A549 (cell line): Measurements from ENCODE around the gene NAPSA. TPM values are rescaled to one million over a fixed set of nuclear protein-coding genes. Genes with fewer than 3 reads are reported as not detected.

Experiments
- ATAC-seq, 2 experiments: fragments of 200-7000 bp in 1 of 2; fragments of >200 bp in 1 of 2; cut with Nextera tagmentation in 1 of 2; cut with Tn5 transposase in 1 of 2; 3 replicates each; pipeline versions ENCODE4 v1.8.0 to v1.9.1; 2018 to 2020; ENCODE audit warnings: mild to moderate bottlenecking in 1 of 2, moderate library complexity in 1 of 2
- CTCF ChIA-PET: fragments of 300-600 bp; sonication (Branson Sonifier 250); formaldehyde crosslinking; extraction: SDS; loops from one replicate; lab custom pipeline; 2021; ENCODE audit warnings: antibody characterized with exemption, inconsistent platforms; lab: Yijun Ruan, JAX
- POLR2A ChIA-PET: fragments of 350-600 bp; formaldehyde crosslinking; extraction: SDS; loops from one replicate; lab custom pipeline; 2021; ENCODE audit warnings: antibody characterized with exemption, inconsistent platforms; lab: Yijun Ruan, JAX
- DNase-seq, 2 experiments: peaks; one replicate each; pipeline versions ENCODE4 v3.0.0 to v3.0.0-alpha.2; 2011 to 2016; ENCODE audit warnings: low read depth in 1 of 2, low spot score in 1 of 2
- FAIRE-seq: peaks from 2 replicates; lab custom pipeline; 2011; peaks lifted over from hg19 to GRCh38; lab: Jason Lieb, UNC
- H3K27ac ChIP-seq, 2 experiments: fragments of >200 bp; sonication (Bioruptor Twin); formaldehyde crosslinking; 3 replicates each; pipeline ENCODE4 v1.5.1; 2016 to 2017
- H3K4me1 ChIP-seq: fragments of >200 bp; sonication (Bioruptor Twin); formaldehyde crosslinking; 3 replicates; pipeline ENCODE4 v1.6.1; 2016
- H3K4me2 ChIP-seq: fragments of >200 bp; sonication (Bioruptor Twin); formaldehyde crosslinking; 3 replicates; pipeline ENCODE4 v1.6.1; 2016
- H3K4me3 ChIP-seq: fragments of >200 bp; sonication (Bioruptor Twin); formaldehyde crosslinking; 3 replicates; pipeline ENCODE4 v1.5.1; 2016
- H3K9me3 ChIP-seq: fragments of >200 bp; sonication (Bioruptor Twin); formaldehyde crosslinking; 3 replicates; pipeline ENCODE4 v1.6.1; 2016
- BHLHE40 ChIP-seq: IDR thresholded peaks from 2 replicates; pipeline ENCODE4 v1.6.1; 2012; ENCODE audit warnings: low read depth, low read length, inconsistent platforms
- CBX2 ChIP-seq: fragments of 200-600 bp; sonication (generic); IDR thresholded peaks from 2 replicates; pipeline ENCODE4 v1.6.1; 2016; ENCODE audit warnings: low read depth, mild to moderate bottlenecking, borderline replicate concordance
- CBX8 ChIP-seq: fragments of 200-600 bp; sonication (generic); IDR thresholded peaks from 2 replicates; pipeline ENCODE4 v1.6.1; 2016
- CHD2 ChIP-seq: fragments of 150-350 bp; IDR thresholded peaks from 2 replicates; pipeline ENCODE4 v1.6.1; 2014; ENCODE audit warnings: low read length; ENCODE audit not compliant: partially characterized antibody
- CTCF ChIP-seq: fragments of >200 bp; sonication (Bioruptor Twin); formaldehyde crosslinking; IDR thresholded peaks from 3 replicates; pipeline ENCODE4 v1.5.1; 2016
- EHF ChIP-seq: fragments of 250-450 bp; sonication (Bioruptor Pico); IDR thresholded peaks from 2 replicates; pipeline ENCODE4 v1.5.0; 2020; ENCODE audit warnings: mild to moderate bottlenecking
- EHMT2 ChIP-seq: fragments of 200-600 bp; sonication (generic); IDR thresholded peaks from 2 replicates; pipeline ENCODE4 v1.6.1; 2016; ENCODE audit warnings: antibody characterized with exemption, low read depth, mild to moderate bottlenecking, moderate library complexity
- EP300 ChIP-seq, 2 experiments: fragments of >200 bp; sonication (Bioruptor Twin); formaldehyde crosslinking; IDR thresholded peaks; 2 replicates in 1 of 2; 3 replicates in 1 of 2; pipeline ENCODE4 v1.6.1; 2016 to 2017
- HDAC2 ChIP-seq: fragments of 200-600 bp; sonication (generic); IDR thresholded peaks from 2 replicates; pipeline ENCODE4 v1.6.1; 2016
- HEYL ChIP-seq: fragments of 250-450 bp; sonication (Bioruptor Pico); IDR thresholded peaks from 2 replicates; pipeline ENCODE4 v1.8.0; 2021; ENCODE audit warnings: mild to moderate bottlenecking, moderate library complexity
- HOXA7 ChIP-seq: fragments of 250-450 bp; sonication (Bioruptor Pico); IDR thresholded peaks from 2 replicates; pipeline ENCODE4 v1.5.0; 2020; ENCODE audit warnings: mild to moderate bottlenecking, moderate library complexity
- HOXB5 ChIP-seq: fragments of 250-450 bp; sonication (Bioruptor Pico); IDR thresholded peaks from 2 replicates; pipeline ENCODE4 v1.5.0; 2020; ENCODE audit warnings: mild to moderate bottlenecking, moderate library complexity
- JUN ChIP-seq, 2 experiments: fragments of >200 bp; sonication (Bioruptor Twin); formaldehyde crosslinking; IDR thresholded peaks; 2 replicates in 1 of 2; 3 replicates in 1 of 2; pipeline ENCODE4 v1.6.1; 2016 to 2017
- KDM1A ChIP-seq: fragments of 200-600 bp; sonication (generic); IDR thresholded peaks from 2 replicates; pipeline ENCODE4 v1.6.1; 2016; ENCODE audit warnings: low read depth, mild to moderate bottlenecking
- MAFK ChIP-seq: fragments of 450-650 bp; IDR thresholded peaks from 2 replicates; pipeline ENCODE4 v1.6.1; 2014; ENCODE audit not compliant: partially characterized antibody
- MAZ ChIP-seq: fragments of 150-350 bp; IDR thresholded peaks from 2 replicates; pipeline ENCODE4 v1.6.1; 2014; ENCODE audit warnings: antibody characterized with exemption, low read depth, low read length, borderline replicate concordance
- MYC ChIP-seq: IDR thresholded peaks from 2 replicates; pipeline ENCODE4 v1.6.1; 2012; ENCODE audit warnings: mild to moderate bottlenecking, inconsistent platforms, low read length, improper control_type of control experiment, borderline replicate concordance
- PHF8 ChIP-seq: fragments of 200-600 bp; sonication (generic); IDR thresholded peaks from 2 replicates; pipeline ENCODE4 v1.6.1; 2016; ENCODE audit warnings: low read depth, mild to moderate bottlenecking, antibody characterized with exemption, moderate library complexity, borderline replicate concordance
- POLR2A ChIP-seq: IDR thresholded peaks from 2 replicates; pipeline ENCODE4 v1.6.1; 2012; ENCODE audit warnings: mild to moderate bottlenecking, low read length
- RCOR1 ChIP-seq: fragments of 150-350 bp; IDR thresholded peaks from 2 replicates; pipeline ENCODE4 v1.6.1; 2014; ENCODE audit warnings: antibody characterized with exemption, low read length, low read depth
- SMC3 ChIP-seq: fragments of >200 bp; sonication (Bioruptor Twin); formaldehyde crosslinking; IDR thresholded peaks from 3 replicates; pipeline ENCODE4 v1.6.1; 2018; ENCODE audit warnings: inconsistent platforms
- ZC3H11A ChIP-seq: fragments of 450-650 bp; IDR thresholded peaks from 2 replicates; pipeline ENCODE4 v1.6.1; 2014; ENCODE audit warnings: antibody characterized with exemption, mild to moderate bottlenecking
- WGBS: methylation state at CpG from one replicate; pipeline ENCODE4 v1.1.6; 2017; ENCODE audit errors: missing lambda C conversion rate; 5-methylcytosine and 5-hydroxymethylcytosine counted together
- polyA plus RNA-seq, 4 experiments: library from polyadenylated mRNA; depleted of rRNA in 3 of 4; stranded (reverse); fragments of >200 nt; fragmentation: RNase III in 1 of 4; extraction: RNeasy Plus Mini Kit Qiagen cat#74134 plus additional on column Dnase treatment in 1 of 4; gene quantifications; 2 replicates in 3 of 4; 3 replicates in 1 of 4; pipeline ENCODE4 v1.2.3, GENCODE V29; 2011 to 2017
- TF ChIP-seq, protein P1 (sequence below): fragments of 250-450 bp; sonication (Bioruptor Pico); IDR thresholded peaks from 2 replicates; pipeline ENCODE4 v1.5.0; 2020; ENCODE audit warnings: low read depth, mild to moderate bottlenecking, moderate library complexity
- TF ChIP-seq, protein P2 (sequence below): fragments of 450-650 bp; IDR thresholded peaks from 2 replicates; pipeline ENCODE4 v1.6.1; 2014; ENCODE audit warnings: antibody characterized with exemption

Gene NAPSA
- polyA plus RNA-seq, 2 of the 4 experiments (the other 2 are of a cell fraction) = 1.3 to 1.5 TPM

- no peak for ATAC-seq
- ChIA-PET POLR2A (no interaction called here), CTCF (interaction anchor here (0.8 to 2.7 kb wide), 9 partner anchors 9 to 92 kb away, joined by 3 to 10 read pairs (median 5); no protein-coding TSS in a partner anchor)
- Histone ChIP-seq H3K4me3 (no peak overlapping the region), H3K27ac (no peak overlapping the region), H3K4me1 (peaks cover 15% of the 10 kb centered on the region), H3K4me2 (no peak overlapping the region), H3K9me3 (no peaks in the 10 kb centered on the region)
- 89% methylated on average over 21 of the region's 21 CpGs for WGBS
- no peak for FAIRE-seq
- no peak for DNase-seq
- TF ChIP-seq HDAC2 (no peak), EP300 (IDR thresholded peaks at IDR 0.05) (no peak), ZC3H11A (no peak), CBX2 (no peak), EHMT2 (no peak), RCOR1 (no peak), CTCF (no peak), EHF (CRISPR knock-in tag) (no peak)
- TF ChIP-seq, protein P1, sequence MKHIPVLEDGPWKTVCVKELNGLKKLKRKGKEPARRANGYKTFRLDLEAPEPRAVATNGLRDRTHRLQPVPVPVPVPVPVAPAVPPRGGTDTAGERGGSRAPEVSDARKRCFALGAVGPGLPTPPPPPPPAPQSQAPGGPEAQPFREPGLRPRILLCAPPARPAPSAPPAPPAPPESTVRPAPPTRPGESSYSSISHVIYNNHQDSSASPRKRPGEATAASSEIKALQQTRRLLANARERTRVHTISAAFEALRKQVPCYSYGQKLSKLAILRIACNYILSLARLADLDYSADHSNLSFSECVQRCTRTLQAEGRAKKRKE (CRISPR knock-in tag) = no peak
Observed at GRCh38 chr19:50387176-50387867, 21.9 kb upstream of the NAPSA start.

GRCh38 chr19:50384685-50385535 is 19.5 kb upstream of the NAPSA start:
- H3K4me3 ChIP-seq = peak overlapping the region; percentile 67
- no peaks in the 10 kb centered on the region for H3K9me3 ChIP-seq
- H3K4me2 ChIP-seq = peak overlapping the region; percentile 97
- TF ChIP-seq CHD2 = no peak
- TF ChIP-seq SMC3 = 0 out of 3 replicates have a peak, but pooled peaks have one; percentile 1
- DNase-seq (no peak), ATAC-seq (peak in 1 of 2 experiments; percentile 3; a peak in 2 of 6 replicates), FAIRE-seq (no peak)
- WGBS = 27% methylated on average over 26 of the region's 26 CpGs
- POLR2A ChIA-PET = interaction anchor here (1.1 to 2.5 kb wide), 8 partner anchors 9 to 237 kb away, joined by 3 to 10 read pairs (median 5); partner anchors contain the start of genes KCNC3 and NR1H2
- peak overlapping the region; percentile 80 to 93 for H3K27ac ChIP-seq
- peaks cover 15% of the 10 kb centered on the region for H3K4me1 ChIP-seq
- CTCF ChIA-PET = interaction anchor here (0.6 to 2.6 kb wide), 13 partner anchors 9 to 171 kb away, joined by 3 to 16 read pairs (median 4); no protein-coding TSS in a partner anchor

DNA sequence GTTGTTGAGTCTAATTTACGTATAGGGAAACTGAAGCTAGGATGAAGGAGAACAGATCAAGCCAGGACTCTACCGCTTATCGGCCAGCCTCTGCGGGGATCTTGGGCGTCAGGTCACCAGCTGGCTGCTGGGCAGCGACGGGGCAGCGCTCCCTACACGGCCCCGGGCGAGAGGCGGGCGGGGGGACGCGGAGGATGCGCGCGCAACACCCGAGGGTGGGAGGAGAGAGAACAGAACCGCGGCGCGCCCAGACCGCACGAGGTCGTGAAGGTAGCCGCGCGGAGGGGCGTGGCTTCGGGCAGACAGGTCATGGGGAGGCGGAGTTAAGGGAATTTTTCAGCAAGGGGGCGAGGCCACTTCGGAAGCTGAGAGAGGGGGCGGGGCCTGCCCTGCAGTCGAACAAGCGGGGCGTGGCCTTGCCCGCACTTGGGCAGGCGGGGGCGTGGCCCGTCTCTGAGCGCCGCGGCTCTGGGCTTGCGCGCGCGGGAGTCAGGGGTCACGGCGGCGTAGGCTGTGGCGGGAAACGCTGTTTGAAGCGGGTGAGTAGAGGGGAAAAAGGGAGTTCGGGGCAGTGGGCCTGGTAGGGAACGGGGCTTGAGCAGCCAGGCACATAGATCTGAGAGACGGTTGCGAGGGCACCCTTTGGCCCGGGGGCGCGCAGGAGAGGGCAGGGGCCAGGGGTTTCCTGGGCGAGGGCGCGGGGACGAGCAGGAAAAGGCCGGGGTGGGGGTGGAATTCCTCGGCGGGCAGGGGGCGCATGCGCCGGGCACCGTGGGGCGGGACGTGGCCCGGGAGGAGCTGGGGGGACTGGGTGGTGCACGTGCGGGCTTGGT is 18.6 kb upstream of the NAPSA start, which contains the start of gene POLD1:
Gene POLD1, plus strand, starts transcription at position 496 of the 833 bp plus-strand sequence. CDS start 14,505 bp downstream, outside the sequence.
- CTCF ChIA-PET = interaction anchor here (0.6 to 2.5 kb wide), 13 partner anchors 10 to 172 kb away, joined by 3 to 16 read pairs (median 4); no protein-coding TSS in a partner anchor
- POLR2A ChIA-PET = interaction anchor here (1.1 to 2.5 kb wide), 8 partner anchors 8 to 236 kb away, joined by 3 to 10 read pairs (median 5); partner anchors contain the start of genes KCNC3 and NR1H2
- Histone ChIP-seq H3K4me1 (peaks cover 15% of the 10 kb centered on the region), H3K4me3 (peak within 1 kb of the TSS; percentile 67), H3K4me2 (peak within 1 kb of the TSS; percentile 97), H3K27ac (peak within 1 kb of the TSS; percentile 80 to 93), H3K9me3 (no peaks in the 10 kb centered on the region)
- 3% methylated on average over 60 of the region's 78 CpGs for WGBS
- peak; percentile 68 to 88 for ATAC-seq
- no peak for FAIRE-seq
- DNase-seq = peak; percentile 99
- TF ChIP-seq, protein P2, sequence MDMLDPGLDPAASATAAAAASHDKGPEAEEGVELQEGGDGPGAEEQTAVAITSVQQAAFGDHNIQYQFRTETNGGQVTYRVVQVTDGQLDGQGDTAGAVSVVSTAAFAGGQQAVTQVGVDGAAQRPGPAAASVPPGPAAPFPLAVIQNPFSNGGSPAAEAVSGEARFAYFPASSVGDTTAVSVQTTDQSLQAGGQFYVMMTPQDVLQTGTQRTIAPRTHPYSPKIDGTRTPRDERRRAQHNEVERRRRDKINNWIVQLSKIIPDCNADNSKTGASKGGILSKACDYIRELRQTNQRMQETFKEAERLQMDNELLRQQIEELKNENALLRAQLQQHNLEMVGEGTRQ = peak; percentile 62
- no peak for TF ChIP-seq MAZ
- peak; percentile 58 to 79; a peak in 3 of 5 replicates for TF ChIP-seq JUN (IDR thresholded peaks at IDR 0.05)
- TF ChIP-seq MAFK = no peak
- peak; percentile 84; the same call in 1 of the 2 replicates for TF ChIP-seq MYC
- TF ChIP-seq PHF8 = no peak
- TF ChIP-seq ZC3H11A = no peak
- TF ChIP-seq CBX8 = no peak
- TF ChIP-seq KDM1A = no peak
- TF ChIP-seq HEYL (CRISPR knock-in tag) = no peak
- TF ChIP-seq POLR2A = peak; percentile 82
- TF ChIP-seq RCOR1 = no peak
- TF ChIP-seq HOXB5 (CRISPR knock-in tag) = peak; percentile 11; the same call in 1 of the 2 replicates
- TF ChIP-seq HOXA7 (CRISPR knock-in tag) = peak; percentile 95
- TF ChIP-seq, protein P1 (CRISPR knock-in tag) = no peak
- no peak for TF ChIP-seq HDAC2
- TF ChIP-seq EHF (CRISPR knock-in tag) = no peak
- peak; percentile 91 for TF ChIP-seq BHLHE40
